Activated CD4-positive, alpha-beta T cell treated with anti-CD3 and anti-CD28 coated beads for 36 hours (primary cell): ENCODE data around the gene INSL3. TPM values are rescaled to one million over a fixed set of nuclear protein-coding genes. Genes with fewer than 3 reads are reported as not detected.

Experiments used
- ATAC-seq: fragments of 200-7000 bp; cut with Tn5 transposase; one replicate; pipeline ENCODE4 v1.10.0; 2021; ENCODE audit warnings: mild to moderate bottlenecking, moderate library complexity
- CTCF ChIA-PET: fragments of 350-600 bp; sonication (Branson Sonifier 250); formaldehyde crosslinking; loops from one replicate; lab custom pipeline; 2021; ENCODE audit warnings: antibody characterized with exemption; lab: Charles Lee
- POLR2A ChIA-PET: fragments of 350-600 bp; sonication (Branson Sonifier 250); formaldehyde crosslinking; loops from one replicate; lab custom pipeline; 2021; ENCODE audit warnings: antibody characterized with exemption, inconsistent platforms; lab: Charles Lee
- DNase-seq: peaks from one replicate; pipeline ENCODE4 v3.0.0-alpha.2; 2020
- H3K27ac Mint-ChIP-seq: one replicate; pipeline ENCODE4 v1.8.0; 2021; ENCODE audit warnings: mixed read lengths
- H3K27me3 Mint-ChIP-seq: one replicate; pipeline ENCODE4 v1.8.0; 2021; ENCODE audit warnings: mixed read lengths
- H3K36me3 Mint-ChIP-seq: one replicate; pipeline ENCODE4 v1.8.0; 2021; ENCODE audit warnings: low read depth, mixed read lengths
- H3K4me1 Mint-ChIP-seq: one replicate; pipeline ENCODE4 v1.8.0; 2021; ENCODE audit warnings: mixed read lengths
- H3K4me3 Mint-ChIP-seq: one replicate; pipeline ENCODE4 v1.8.0; 2021; ENCODE audit warnings: mild to moderate bottlenecking, moderate library complexity, mixed read lengths
- H3K9me3 Mint-ChIP-seq: one replicate; pipeline ENCODE4 v1.8.0; 2021; ENCODE audit warnings: low read depth, mixed read lengths
- intact Hi-C, 2 experiments: fragments of 100-400 bp; cut with DNase I in 1 of 2; cut with micrococcal nuclease in 1 of 2; formaldehyde crosslinking; loops; one replicate each; pipeline versions ENCODE4 v1.14.2 to v1.15.1; 2022 to 2024; cut with DNase I, micrococcal nuclease
- total RNA-seq, 2 experiments: library from RNA; stranded (reverse); gene quantifications; one replicate each; pipeline ENCODE4 v1.2.3, GENCODE V29; 2021

INSL3 gene
- total RNA-seq, 2 experiments from 2014 or later = 6.9 to 9.7 TPM

- no peak for DNase-seq
- Mint-ChIP-seq H3K9me3 (no peaks in the 10 kb centered on the region), H3K27ac (peak overlapping the region; percentile 98), H3K4me3 (peak overlapping the region; percentile 97), H3K36me3 (peaks cover 56% of the 10 kb centered on the region), H3K4me1 (peaks cover 31% of the 10 kb centered on the region), H3K27me3 (no peaks in the 10 kb centered on the region)
- CTCF ChIA-PET = interaction anchor here (0.5 to 6.9 kb wide), 4 partner anchors 10 to 737 kb away, joined by 4 to 102 read pairs (median 10); partner anchors contain the start of genes CCDC124, JAK3 and SLC5A5
- no peak for ATAC-seq
- POLR2A ChIA-PET = interaction anchor here (1.1 to 2.0 kb wide), 3 partner anchors 10 to 13 kb away, joined by 6 to 17 read pairs (median 7); partner anchors contain the start of genes JAK3 and SLC5A5
- intact Hi-C loops = no loop called here
Measured at GRCh38 chr19:17860993-17861360, 39.7 kb upstream of the INSL3 start.

DNA sequence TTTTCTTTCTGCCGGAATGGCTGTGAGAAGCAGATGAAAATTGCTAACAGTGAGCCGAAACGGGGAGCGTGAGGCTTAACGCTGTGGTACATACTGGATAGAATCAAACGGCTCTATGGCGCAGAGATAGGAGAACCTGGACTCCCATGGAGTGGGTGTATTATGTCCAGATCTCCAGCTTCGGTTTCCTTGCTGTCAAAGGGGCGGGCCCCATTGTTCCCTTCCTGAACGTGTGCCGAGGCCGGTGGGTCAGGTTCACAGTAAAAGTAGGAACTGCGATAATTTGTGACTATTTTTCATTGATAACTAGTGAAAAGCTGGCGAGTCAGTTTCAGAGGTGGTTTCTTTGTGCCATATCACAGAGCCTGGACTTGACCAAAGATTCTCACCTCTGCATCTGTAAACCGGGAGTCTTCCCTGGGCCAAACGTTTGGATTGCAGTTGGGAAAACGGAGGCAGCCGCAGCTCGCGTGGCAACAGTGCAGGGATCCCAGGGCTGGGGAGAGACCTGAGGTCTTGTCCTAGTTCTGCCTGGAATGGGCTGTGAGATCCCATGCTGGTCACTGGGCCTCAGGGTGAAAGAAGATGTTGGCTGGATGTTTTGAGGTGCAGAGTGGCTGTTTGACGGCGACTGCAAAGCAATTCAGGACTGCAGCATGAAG, 39.1 kb upstream of the INSL3 start:
- Mint-ChIP-seq H3K4me3 (peak overlapping the region; percentile 97), H3K4me1 (peaks cover 34% of the 10 kb centered on the region), H3K36me3 (peaks cover 55% of the 10 kb centered on the region), H3K27ac (peak overlapping the region; percentile 98), H3K9me3 (no peaks in the 10 kb centered on the region), H3K27me3 (no peaks in the 10 kb centered on the region)
- intact Hi-C loops = no loop called here
- DNase-seq (no peak), ATAC-seq (no peak)
- POLR2A ChIA-PET = interaction anchor here (1.2 to 2.0 kb wide), 4 partner anchors 10 to 57 kb away, joined by 5 to 17 read pairs (median 10); partner anchors contain the start of genes JAK3 and SLC5A5
- CTCF ChIA-PET = interaction anchor here (0.8 to 6.9 kb wide), 8 partner anchors 11 to 314 kb away, joined by 3 to 102 read pairs (median 10); partner anchors contain the start of genes B3GNT3, CCDC124, JAK3 and SLC5A5

DNA sequence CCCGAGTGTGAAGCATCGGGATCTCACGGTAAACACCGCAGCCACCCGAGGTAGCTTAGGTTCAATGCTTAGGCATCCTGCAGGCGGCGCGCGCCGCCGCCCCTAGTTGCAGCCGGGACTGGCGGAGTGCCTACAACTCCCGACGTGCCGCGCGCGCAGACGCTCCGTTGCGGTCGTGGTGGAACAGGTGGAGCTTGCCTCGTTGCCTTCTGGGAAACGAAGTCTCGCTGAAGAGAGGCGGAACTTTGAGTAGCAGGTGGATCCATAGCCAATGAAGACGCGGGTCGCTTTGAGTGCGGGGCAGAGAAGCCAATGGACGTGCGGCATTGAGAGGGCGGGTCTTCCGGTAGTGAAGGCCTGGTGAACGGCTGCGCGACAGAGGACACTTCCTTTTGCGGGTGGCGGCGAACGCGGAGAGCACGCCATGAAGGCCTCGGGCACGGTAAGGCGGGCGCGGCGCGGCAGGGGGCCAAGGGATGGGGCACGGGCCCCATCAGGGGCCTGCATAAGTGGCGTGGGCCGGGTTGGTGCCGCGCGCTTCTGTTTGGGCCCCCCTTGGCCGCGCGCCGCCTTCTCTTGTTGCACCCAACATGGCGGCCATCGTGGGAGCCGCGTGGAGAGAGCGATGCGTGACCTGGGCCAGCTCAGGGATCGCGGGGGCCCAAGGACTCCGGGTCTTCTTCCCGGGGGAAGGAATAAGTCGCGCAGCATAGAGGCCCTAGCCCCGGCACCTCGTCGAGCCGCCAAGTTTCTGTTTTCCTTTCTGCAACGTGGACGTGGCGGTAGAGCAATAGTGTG, 38.4 kb upstream of the INSL3 start, which contains the start of gene RPL18A:
RPL18A (plus strand) TSS at position 378 of the 798 bp plus-strand sequence; CDS start at position 425, 47 bp downstream.
- peaks cover 50% of the 10 kb centered on the region for H3K36me3 Mint-ChIP-seq
- CTCF ChIA-PET = interaction anchor here (0.6 to 6.9 kb wide), 30 partner anchors 10 to 505 kb away, joined by 3 to 102 read pairs (median 4); partner anchors contain the start of genes B3GNT3, CCDC124, JAK3 and SLC5A5
- no peaks in the 10 kb centered on the region for H3K9me3 Mint-ChIP-seq
- peak within 1 kb of the TSS; percentile 98 for H3K27ac Mint-ChIP-seq
- H3K4me3 Mint-ChIP-seq = peak within 1 kb of the TSS; percentile 97
- peaks cover 35% of the 10 kb centered on the region for H3K4me1 Mint-ChIP-seq
- POLR2A ChIA-PET = interaction anchor here (0.5 to 2.0 kb wide), 20 partner anchors 9 to 213 kb away, joined by 3 to 38 read pairs (median 4); partner anchors contain the start of genes CCDC124, FCHO1, JAK3 and MAP1S
- DNase-seq = peak; percentile 100
- ATAC-seq = peak; percentile 95
- no peaks in the 10 kb centered on the region for H3K27me3 Mint-ChIP-seq
- intact Hi-C loops = loop anchor here (1.0 to 5.0 kb wide), 13 partner anchors 11 to 554 kb away; partner anchors contain the start of genes B3GNT3 (in 1 of the 2), COLGALT1 (in 1 of the 2), MAP1S (in 1 of the 2) and MRPL34 (in 1 of the 2)

- no peaks in the 10 kb centered on the region for H3K27me3 Mint-ChIP-seq
- peaks cover 16% of the 10 kb centered on the region for H3K36me3 Mint-ChIP-seq
- CTCF ChIA-PET = interaction anchor here (0.6 to 2.3 kb wide), 13 partner anchors 8 to 358 kb away, joined by 3 to 7 read pairs (median 5); partner anchors contain the start of genes CCDC124, JAK3 and SLC5A5
- H3K4me1 Mint-ChIP-seq = peaks cover 24% of the 10 kb centered on the region
- DNase-seq (peak; percentile 96), ATAC-seq (peak; percentile 30)
- peak overlapping the region; percentile 20 for H3K4me3 Mint-ChIP-seq
- POLR2A ChIA-PET = no interaction called here
- intact Hi-C loops = loop anchor here (1.0 to 5.0 kb wide), 8 partner anchors 58 to 403 kb away; partner anchors contain the start of genes B3GNT3 (in 1 of the 2), COLGALT1 (in 1 of the 2) and FCHO1 (in 1 of the 2)
- peaks cover 4% of the 10 kb centered on the region for H3K9me3 Mint-ChIP-seq
- no peak overlapping the region for H3K27ac Mint-ChIP-seq
Measured at GRCh38 chr19:17855280-17856152, 34.2 kb upstream of the INSL3 start.

DNA sequence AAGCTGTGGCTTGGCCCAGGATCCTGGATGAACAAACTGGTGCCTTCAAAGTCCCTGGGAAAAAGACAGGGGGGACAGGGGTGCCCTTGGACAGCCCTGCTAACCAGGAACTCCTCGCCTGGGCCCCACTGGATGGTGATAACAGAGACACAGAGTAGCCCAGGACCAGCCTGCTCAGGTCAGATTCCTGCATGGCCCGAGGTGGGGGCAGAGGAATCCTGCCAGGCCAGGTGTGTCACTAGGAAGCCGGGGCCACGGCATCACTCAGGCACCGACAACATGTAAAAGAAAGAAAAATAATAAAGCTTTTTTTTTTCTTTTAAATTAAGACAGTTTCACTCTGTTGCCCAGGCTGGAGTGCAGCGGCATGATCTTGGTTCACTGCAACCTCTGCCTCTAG, 32.7 kb upstream of the INSL3 start:
- ChIA-PET POLR2A (no interaction called here), CTCF (interaction anchor here (0.6 to 2.9 kb wide), 5 partner anchors 75 to 376 kb away, joined by 3 to 12 read pairs (median 5); partner anchors contain the start of gene CCDC124)
- peaks cover 6% of the 10 kb centered on the region for H3K36me3 Mint-ChIP-seq
- intact Hi-C loops = loop anchor here (2.0 kb wide), 2 partner anchors 69 to 401 kb away; no protein-coding TSS in a partner anchor
- ATAC-seq = no peak
- no peak overlapping the region for H3K27ac Mint-ChIP-seq
- no peak for DNase-seq
- H3K9me3 Mint-ChIP-seq = peaks cover 4% of the 10 kb centered on the region
- no peaks in the 10 kb centered on the region for H3K27me3 Mint-ChIP-seq
- peaks cover 34% of the 10 kb centered on the region for H3K4me1 Mint-ChIP-seq
- H3K4me3 Mint-ChIP-seq = no peak overlapping the region

DNA sequence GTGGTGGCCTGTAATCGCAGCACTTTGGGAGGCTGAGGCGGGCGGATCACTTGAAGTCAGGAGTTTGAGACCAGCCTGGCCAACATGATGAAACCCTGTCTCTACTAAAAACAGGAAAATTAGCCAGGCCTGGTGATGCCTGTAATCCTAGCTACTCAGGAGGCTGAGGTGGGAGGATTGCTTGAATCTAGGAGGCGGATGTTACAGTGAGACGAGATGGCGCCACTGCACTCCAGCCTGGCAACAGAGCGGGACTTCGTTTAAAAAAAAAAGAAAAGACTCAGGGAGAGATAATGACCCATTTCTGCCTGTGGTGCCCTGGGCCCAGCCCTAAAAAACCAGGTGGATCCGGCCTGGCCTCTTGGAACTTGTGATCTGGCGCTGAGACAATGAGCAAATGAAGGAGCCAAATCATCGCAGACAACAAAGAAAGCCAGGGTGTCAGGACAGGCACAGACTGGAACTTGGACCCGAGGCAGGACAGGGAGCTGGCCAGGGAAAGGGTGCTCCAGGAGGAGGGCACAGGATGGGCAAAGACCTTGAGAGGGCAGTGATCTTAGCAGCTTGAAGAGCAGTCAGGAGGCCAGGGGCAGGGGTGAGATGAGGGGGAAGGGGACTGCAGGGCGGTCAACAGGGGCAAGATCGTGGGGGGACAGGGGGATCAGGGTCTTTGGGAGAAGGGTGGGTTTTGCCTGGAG, 27.4 kb upstream of the INSL3 start:
- intact Hi-C loops = loop anchor here (1.0 to 5.0 kb wide), 4 partner anchors 11 to 1521 kb away; partner anchors contain the start of genes RPL18A (in 2 of the 2) and PGLS (in 1 of the 2)

GRCh38 chr19:17847538-17848366, 26.4 kb upstream of the INSL3 start, which contains the start of gene JAK3:
Gene JAK3 (minus strand): TSS chr19:17847982. CDS start chr19:17844417, 3,565 bp downstream.
- intact Hi-C loops = loop anchor here (1.0 to 5.0 kb wide), 6 partner anchors 12 to 1520 kb away; partner anchors contain the start of genes RPL18A (in 2 of the 2), MAP1S (in 1 of the 2) and PGLS (in 1 of the 2)
- H3K27ac Mint-ChIP-seq = peak within 1 kb of the TSS; percentile 98
- peaks cover 69% of the 10 kb centered on the region for H3K4me1 Mint-ChIP-seq
- ChIA-PET CTCF (interaction anchor here (0.6 to 5.2 kb wide), 7 partner anchors 8 to 428 kb away, joined by 3 to 55 read pairs (median 4); partner anchors contain the start of genes CCDC124 and RPL18A), POLR2A (interaction anchor here (0.5 to 2.3 kb wide), 9 partner anchors 12 to 171 kb away, joined by 3 to 15 read pairs (median 5); partner anchors contain the start of genes RPL18A and SLC5A5)
- peaks cover 4% of the 10 kb centered on the region for H3K9me3 Mint-ChIP-seq
- DNase-seq (peak; percentile 96), ATAC-seq (peak; percentile 82)
- peak within 1 kb of the TSS; percentile 92 for H3K4me3 Mint-ChIP-seq
- peaks cover 45% of the 10 kb centered on the region for H3K36me3 Mint-ChIP-seq
- H3K27me3 Mint-ChIP-seq = no peaks in the 10 kb centered on the region

More for the DNA sequence above, 27.4 kb upstream of the INSL3 start:
- H3K9me3 Mint-ChIP-seq = peaks cover 4% of the 10 kb centered on the region
- ChIA-PET POLR2A (interaction anchor here (0.5 to 1.2 kb wide), 3 partner anchors 11 to 443 kb away, joined by 4 to 11 read pairs (median 7); partner anchors contain the start of genes BST2 and RPL18A), CTCF (interaction anchor here (0.5 to 5.2 kb wide), 4 partner anchors 11 to 206 kb away, joined by 3 to 55 read pairs (median 8); partner anchors contain the start of genes CCDC124 and RPL18A)
- H3K36me3 Mint-ChIP-seq = peaks cover 37% of the 10 kb centered on the region
- ATAC-seq (no peak), DNase-seq (peak; percentile 59)
- peak overlapping the region; percentile 92 for H3K4me3 Mint-ChIP-seq
- peak overlapping the region; percentile 98 for H3K27ac Mint-ChIP-seq
- H3K27me3 Mint-ChIP-seq = no peaks in the 10 kb centered on the region
- peaks cover 63% of the 10 kb centered on the region for H3K4me1 Mint-ChIP-seq

- Mint-ChIP-seq H3K36me3 (peaks cover 52% of the 10 kb centered on the region), H3K27me3 (no peaks in the 10 kb centered on the region), H3K9me3 (no peaks in the 10 kb centered on the region), H3K4me1 (peaks cover 62% of the 10 kb centered on the region), H3K27ac (peak overlapping the region; percentile 98), H3K4me3 (peak overlapping the region; percentile 92)
- intact Hi-C loops = loop anchor here in 1 of 2 experiments (5.0 kb wide), 2 partner anchors 334 to 1519 kb away; partner anchors contain the start of gene PGLS
- ATAC-seq (no peak), DNase-seq (peak; percentile 52)
- POLR2A ChIA-PET = interaction anchor here (0.7 to 2.3 kb wide), 2 partner anchors 13 to 98 kb away, joined by 4 to 15 read pairs; partner anchors contain the start of gene RPL18A
- CTCF ChIA-PET = interaction anchor here (1.0 kb wide), 1 partner anchor 10 kb away, joined by 5 read pairs; no protein-coding TSS in a partner anchor
Measured at GRCh38 chr19:17846146-17846545, 24.8 kb upstream of the INSL3 start.
